Hematopoietic multipotent progenitor cell treated with erythropoietin and hydrocortisone succinate and interleukin-3 and kit ligand, for 8 days (in vitro differentiated cells): ENCODE measurements around the gene NPHS1.
"Not testable (repeated sequence)": the region's sequence is repeated elsewhere in the genome, so short reads cannot be mapped to it uniquely, and the experiment has no call there.

Experiments used
- DNase-seq: peaks from one replicate; pipeline ENCODE4 v3.0.0-alpha.2; 2015

NPHS1 gene

DNA sequence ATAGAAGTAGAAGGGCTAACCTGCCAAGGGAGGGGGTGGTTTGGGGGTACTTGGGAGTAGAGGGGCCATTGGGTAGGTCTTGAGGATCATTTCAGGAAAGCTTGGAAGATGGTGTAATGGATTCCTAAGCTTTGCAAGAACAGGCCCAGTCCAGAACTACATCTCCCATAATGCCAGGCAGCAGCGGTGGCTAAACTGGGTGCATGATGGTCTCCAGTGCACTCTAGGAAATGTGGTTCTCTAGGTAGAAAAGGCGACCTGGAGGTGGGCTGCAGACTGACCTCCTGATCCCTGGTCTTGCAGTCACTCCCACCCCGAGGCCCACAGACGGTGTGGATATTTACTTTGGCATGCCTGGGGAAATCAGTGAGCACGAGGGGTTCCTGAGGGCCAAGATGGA, 19.9 kb upstream of the NPHS1 start:
- DNase-seq = no peak

DNA sequence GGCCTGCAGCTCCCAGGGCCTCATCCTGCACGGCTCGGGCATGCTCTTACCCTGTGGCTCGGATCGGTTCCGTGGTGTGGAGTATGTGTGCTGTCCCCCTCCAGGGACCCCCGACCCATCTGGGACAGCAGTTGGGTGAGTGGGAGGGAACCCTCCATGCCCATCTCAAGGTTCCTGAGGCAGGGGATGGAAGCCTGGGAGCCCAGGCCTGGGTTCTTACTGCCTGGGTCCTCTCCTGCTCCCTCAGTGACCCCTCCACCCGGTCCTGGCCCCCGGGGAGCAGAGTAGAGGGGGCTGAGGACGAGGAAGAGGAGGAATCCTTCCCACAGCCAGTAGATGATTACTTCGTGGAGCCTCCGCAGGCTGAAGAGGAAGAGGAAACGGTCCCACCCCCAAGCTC, 19.3 kb upstream of the NPHS1 start:
- DNase-seq = no peak

DNA sequence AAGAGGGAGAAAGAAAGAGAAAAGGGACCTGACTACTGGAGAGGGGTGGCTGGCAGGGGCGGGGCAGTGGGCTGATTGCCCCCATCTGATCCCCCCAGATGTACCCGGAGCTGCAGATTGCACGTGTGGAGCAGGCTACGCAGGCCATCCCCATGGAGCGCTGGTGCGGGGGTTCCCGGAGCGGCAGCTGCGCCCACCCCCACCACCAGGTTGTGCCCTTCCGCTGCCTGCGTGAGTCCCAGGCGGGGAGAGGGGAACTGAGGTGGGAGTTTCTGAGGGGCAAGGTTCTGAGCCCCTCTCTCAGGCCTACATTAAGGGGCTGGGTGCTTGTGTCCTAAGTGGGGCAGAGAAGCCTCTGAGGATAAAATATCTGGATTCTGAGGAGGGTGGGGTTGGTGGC, 18.5 kb upstream of the NPHS1 start:
- DNase-seq = no peak

DNA sequence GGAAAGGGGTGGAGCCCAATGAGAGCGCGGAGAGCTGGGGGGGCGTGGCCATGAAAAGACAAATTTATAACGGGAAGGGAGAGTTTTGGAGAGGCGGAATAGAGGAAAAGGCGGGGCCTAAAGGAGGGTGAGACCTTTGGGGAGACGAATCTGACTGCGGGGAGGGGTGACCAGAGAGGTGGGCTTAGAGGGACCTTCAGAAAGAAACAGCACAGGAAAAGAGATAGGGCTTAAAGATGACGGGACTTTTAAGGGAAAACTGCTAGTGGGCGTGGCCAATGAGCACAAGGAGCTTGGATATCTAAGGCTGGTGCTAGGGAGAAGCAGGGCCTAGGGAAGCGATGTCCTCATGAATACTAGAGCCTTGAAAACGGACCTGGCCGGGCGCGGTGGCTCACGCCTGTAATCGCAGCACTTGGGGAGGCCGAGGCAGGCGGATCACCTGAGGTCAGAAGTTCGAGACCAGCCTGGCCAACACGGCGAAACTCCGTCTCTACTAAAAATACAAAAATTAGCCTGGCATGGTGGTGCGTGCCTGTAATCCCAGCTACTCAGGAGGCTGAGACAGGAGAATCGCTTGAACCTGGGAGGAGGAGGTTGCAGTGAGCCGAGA, 17.9 kb upstream of the NPHS1 start:
- not testable (repeated sequence) for DNase-seq

DNA sequence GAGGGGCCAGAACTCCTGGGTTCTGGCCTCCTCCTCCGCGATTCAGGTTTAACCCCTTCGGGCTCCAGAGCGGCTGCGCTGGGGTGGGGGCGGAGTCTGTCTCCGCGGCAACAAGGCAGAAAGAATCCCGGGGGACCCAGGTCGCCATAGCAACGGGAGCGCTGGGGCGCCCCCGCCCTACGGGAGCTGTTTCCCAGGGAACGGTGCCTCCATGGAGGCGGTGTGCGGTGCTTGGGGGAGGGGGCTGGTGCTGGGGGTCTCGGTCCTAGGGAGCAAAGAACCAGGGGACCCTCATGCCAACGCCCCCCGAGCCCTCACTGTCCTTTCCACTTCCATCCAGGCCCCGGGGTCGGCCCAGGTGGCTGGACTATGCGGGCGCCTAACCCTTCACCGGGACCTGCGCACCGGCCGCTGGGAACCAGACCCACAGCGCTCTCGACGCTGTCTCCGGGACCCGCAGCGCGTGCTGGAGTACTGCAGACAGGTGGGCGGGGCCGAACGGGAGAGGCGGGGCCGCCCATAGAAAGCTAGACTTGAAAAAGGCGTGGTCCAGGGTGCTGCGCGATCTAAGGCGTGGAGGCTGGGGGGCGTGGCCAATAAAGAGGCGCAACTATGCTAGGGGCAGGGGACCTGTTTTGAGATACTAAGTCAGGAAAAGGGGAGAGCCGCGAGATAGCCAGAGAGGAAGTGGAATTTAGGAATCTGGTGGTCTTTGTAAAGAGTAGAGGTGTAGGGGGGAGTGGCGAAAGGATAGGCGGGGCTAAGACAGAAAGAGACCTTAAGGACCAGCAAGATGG, 17.2 kb upstream of the NPHS1 start:
- peak; percentile 90 for DNase-seq

DNA sequence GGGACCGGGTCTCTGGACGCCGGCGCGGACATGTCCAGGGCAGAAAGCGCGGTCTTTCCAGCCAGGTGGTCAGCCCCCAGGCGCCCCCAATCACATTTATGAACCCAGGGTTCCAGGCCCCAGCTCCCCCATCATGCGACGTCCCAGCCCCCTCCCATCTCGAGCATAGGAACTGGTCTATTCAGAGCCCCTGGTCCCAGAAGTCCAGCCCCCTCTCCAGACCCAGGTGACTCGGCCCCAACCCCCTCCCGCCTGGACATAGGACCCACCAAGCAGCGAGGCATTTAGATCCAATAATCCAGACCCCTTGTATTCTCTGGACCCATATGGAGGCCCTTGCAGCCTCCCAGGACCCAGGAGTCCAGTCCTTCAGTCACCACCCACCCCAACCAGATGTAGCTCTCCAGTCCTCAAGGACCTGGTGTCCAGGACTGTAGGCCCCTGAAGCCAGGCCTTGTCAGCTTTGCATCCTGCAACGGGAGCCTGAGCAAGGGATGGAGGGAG, 16.6 kb upstream of the NPHS1 start:
- no peak for DNase-seq

DNA sequence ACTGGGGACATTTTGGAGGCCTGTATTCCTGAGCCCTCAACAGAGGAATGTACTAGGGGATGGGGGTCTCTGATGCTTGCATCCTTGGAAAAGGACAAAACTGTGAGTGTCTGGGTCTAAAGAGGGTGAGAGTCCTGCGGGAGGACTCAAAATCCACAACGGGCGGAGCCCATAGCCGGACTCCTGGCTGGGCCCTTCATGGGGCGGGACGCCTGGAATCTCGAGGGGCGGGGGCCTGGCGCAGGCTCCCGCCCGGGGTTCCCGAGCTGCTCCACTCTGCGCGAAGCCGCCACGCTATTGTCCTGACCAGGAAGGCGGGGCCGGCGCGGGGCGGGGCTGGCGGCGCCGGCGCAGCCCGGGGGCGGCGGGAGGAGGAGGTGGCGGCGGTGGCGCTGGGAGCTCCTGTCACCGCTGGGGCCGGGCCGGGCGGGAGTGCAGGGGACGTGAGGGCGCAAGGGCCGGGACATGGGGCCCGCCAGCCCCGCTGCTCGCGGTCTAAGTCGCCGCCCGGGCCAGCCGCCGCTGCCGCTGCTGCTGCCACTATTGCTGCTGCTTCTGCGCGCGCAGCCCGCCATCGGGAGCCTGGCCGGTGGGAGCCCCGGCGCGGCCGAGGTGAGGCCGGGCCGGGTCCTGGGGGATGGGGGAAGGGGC, 16.0 kb upstream of the NPHS1 start, which contains the start of gene APLP1:
Gene APLP1 (plus strand): TSS at position 403 of the 651 bp plus-strand sequence. CDS start 63 bp downstream, at position 466.
- peak; percentile 33 for DNase-seq

DNA sequence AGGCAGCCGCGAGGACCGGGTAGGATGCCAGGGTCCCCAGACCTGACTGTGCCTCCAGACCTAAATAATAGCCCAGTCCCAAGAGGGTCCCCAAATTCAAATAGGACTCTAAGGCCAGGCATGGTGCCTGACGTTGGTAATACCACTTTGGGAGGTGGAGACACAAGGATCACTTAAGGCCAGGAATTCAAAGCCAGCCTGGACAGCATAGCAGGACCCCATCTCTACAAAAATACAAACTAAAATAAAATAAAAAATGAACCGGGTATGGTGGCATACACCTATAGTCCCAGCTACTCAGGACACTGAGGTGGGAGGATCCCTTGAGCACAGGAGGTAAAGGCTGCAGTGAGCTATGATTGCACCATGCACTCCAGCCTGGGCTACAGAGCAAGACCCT, 10.7 kb upstream of the NPHS1 start:
- DNase-seq = no peak

DNA sequence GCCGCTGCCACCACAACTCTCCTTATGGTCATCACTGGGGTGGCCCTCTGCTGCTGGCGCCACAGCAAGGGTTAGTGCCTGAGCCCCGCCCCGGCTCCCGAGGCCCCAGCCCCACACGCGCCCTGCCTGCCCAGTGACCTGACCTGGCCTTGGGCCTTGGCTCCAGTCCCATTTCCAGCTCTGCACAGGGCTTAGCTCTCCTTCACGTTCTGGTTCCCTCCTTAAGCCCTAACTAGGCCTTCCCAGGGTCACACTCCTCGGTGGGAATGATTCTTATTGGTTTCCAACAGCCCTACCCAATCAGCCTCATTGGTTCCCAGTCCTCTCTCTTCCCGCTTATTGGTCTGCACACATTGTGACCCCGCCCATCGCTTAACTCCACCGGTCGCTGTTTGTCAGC, 10.2 kb upstream of the NPHS1 start:
- no peak for DNase-seq

DNA sequence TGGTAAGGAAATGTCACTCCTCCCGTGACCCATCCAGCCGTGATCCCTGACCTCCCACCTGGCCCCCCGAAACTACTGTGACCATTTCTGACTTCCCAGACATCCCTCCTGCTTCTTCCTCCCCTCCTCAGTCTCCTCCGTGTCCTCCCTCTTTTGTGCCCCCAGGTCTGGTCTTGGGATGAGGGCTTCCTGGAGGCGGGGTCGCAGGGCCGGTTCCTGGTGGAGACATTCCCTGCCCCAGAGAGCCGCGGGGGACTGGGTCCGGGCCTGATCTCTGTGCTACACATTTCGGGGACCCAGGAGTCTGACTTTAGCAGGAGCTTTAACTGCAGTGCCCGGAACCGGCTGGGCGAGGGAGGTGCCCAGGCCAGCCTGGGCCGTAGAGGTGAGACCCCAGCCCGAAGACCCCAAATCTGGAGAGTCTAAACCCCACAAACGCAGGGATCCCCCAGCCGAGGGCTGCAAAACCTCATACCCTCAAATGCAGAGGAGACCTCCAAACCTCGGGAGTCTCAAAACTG, 9.4 kb upstream of the NPHS1 start:
- no peak for DNase-seq

DNA sequence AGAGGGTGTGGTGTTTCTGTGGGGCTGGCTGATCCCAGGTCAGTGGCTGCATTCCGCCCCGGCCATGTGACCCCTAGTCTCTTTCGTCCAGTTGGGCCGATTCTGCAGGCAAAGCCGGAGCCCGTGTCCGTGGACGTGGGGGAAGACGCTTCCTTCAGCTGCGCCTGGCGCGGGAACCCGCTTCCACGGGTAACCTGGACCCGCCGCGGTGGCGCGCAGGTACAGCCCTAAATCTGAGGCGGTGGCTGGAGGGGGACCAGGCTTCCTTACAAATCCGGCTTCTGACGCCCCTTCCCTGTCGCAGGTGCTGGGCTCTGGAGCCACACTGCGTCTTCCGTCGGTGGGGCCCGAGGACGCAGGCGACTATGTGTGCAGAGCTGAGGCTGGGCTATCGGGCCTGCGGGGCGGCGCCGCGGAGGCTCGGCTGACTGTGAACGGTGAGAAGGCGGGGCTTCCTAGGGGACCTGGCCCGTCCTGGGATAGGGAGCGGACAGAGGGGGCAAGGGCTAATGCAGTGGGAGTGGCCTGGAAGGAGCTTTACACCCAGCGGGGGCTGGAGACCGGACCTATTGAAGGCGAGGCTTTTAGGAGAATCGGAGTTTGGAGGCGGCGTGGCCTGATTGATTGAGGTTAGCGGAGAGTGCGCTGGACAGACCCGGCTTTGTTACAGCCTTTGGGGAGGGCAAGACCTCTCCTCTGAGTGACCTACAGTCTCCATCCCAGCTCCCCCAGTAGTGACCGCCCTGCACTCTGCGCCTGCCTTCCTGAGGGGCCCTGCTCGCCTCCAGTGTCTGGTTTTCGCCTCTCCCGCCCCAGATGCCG, 8.7 kb upstream of the NPHS1 start:
- DNase-seq = no peak

DNA sequence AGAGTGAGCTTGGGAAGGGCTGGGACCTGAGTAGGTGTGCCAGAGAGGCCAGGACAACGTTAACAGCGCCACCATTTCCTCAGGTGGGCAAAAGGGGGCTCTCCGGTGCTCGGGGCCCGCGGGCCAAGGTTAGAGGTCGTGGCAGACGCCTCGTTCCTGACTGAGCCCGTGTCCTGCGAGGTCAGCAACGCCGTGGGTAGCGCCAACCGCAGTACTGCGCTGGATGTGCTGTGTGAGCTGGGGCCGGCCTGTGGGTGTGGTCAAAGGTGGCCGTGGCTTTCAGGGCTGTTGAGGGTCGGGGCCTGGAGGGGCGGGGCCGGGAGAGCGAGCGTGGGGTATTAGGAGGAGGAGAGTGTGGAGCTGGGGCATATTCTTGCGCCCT, 8.1 kb upstream of the NPHS1 start:
- DNase-seq = no peak

DNA sequence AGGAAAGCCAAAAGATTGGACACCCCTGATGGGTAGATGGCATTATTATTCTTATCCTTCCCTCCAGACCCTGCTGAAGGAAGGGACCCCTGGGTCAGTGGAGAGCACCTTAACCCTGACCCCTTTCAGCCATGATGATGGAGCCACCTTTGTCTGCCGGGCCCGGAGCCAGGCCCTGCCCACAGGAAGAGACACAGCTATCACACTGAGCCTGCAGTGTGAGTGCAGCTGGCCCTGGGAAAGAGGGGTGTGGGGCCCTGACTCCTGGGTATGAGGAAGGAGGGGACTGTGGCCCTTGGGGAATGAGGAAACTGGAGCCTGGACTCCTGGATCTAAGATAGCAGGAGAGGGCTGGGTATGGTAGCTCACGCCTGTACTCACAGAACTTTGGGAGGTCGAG, 7.1 kb upstream of the NPHS1 start:
- DNase-seq = no peak

DNA sequence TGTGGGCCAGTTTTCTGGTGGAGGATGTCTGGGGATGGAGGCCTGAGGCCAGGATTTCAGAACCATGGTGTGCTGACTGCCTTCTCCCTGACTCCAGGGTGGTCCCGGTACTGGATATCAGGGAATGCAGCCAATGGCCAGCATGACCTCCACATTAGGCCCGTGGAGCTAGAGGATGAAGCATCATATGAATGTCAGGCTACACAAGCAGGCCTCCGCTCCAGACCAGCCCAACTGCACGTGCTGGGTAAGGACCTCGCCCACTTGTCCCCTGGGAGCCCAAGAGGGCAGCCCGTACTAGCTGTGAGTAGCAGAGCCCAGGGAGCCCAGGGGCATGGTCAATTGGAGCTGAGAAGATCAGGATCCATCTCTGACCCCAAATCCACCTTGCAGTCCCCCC, 6.0 kb upstream of the NPHS1 start:
- DNase-seq = no peak

DNA sequence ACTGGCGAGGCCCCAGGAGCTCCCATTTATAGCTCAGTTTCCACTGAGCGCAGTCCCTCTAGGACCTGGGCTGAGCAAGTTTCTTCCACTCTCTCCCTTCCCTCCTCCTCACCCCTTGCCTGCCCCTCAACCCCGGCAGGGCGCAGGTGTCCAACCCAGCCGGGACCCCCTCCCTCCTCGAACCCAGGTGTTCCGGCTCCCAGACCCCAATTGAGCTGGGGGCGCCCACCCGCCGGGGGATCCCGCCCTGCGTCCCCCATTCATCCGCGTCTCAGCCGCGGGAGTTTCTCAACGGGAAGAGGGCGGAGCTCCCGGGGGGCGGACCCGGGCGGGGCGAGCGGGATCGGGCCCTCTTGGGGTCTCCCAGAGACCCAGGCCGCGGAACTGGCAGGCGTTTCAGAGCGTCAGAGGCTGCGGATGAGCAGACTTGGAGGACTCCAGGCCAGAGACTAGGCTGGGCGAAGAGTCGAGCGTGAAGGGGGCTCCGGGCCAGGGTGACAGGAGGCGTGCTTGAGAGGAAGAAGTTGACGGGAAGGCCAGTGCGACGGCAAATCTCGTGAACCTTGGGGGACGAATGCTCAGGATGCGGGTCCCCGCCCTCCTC, 4.3 kb upstream of the NPHS1 start, which contains the start of gene KIRREL2:
Gene KIRREL2 (plus strand): TSS at position 366 of the 604 bp plus-strand sequence. CDS start 209 bp downstream, at position 575.
- DNase-seq = no peak

DNA sequence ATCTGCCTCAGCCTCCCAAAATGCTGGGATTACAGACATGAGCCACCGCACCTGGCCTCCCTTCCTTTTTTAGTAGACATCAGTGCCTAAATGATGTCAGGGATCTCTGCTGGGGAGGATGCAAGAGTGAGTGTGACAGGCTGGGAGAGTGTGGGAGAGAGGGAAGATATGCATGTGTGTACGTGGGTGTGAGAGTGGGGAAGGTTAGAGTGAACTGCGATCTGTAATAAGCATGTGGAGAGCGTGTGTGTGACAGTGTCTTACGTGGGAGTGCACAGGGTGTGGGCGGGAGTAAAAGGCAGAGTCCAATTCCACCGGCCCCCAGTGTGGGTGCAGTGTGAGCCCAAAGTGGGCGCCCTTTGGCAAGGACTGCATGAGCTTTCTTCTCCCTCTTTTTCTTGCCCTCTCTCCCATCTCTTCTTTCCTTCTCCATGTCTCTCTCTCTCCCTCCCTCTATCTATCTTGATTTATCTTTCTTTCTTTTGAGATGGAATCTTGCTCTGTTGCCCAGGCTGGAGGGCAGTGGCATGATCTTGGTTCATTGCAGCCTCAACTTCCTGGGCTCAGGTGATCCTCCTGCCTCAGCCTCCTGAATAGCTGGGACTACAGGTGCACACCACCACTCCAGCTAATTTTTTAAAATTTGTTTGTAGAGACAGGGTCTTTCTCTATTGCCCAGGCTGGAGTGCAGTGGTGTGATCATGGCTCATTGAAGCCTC, 893 bp upstream of the NPHS1 start:
- no peak for DNase-seq

DNA sequence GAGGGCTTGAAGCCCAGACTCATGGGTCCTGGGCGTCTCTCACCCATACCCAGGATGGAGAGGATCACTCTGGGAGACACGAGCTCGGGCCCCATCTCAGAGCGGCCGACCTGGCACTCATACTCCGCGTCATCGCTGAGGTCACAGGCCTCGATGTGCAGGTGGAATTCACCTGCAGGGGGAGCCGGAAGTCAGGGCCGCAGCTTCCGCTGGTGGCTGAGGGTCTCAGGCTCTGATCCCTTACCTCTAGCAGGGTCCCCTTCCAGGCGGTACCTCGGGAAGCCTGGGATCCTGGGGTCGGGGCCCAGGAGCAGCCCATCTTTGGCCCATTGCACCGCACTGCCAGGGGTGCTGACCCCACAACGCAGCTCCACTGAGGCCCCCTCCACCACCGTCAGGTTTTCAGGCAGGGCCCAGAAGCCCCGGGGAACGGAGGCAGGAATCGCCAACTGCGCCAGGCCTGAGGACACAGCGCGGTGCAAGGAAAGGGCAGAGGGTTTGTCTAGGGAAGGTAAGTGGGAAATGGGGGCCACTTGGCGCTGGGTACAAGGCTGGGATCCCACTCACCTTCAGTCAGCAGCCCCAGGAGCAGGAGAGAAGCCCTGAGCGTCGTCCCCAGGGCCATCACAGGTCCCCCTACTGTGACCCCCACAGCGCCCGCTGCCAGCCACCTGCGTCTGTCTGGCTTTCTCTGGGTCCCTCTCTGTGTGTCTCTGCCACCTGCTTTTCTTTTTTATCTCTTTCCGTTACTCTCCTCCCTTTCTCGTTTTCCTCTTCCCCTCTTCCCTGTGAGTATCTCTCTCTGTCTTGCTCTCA, 883 bp downstream of the NPHS1 start:
- no peak for DNase-seq

DNA sequence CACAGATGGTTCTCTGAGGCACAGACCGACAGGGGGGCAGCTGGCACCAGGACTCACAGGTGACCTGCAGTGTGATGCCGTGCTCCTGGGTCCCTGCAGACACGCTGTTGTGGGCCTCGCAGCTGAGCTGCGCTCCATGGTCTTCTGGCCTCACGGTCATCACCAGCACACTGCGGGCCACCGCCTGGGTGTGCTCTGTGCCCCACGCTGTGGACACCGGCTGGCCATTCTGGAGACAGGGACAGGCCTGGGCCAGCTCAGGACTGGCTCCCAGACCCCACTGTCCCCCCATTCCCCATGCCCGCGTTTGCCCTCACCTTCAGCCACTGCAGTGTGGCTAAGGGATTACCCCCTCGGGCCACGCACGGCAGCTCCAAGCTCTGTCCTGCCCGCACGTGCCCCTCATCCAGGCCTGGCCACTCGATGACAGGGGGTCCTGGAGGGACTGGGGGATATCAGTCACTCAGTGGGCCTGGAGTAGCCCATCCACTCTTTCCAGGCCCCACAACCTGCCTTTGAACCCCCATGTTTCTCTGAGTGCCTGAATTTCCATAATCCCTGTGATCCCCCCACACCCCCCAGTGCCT, 3.3 kb downstream of the NPHS1 start:
- DNase-seq = no peak

DNA sequence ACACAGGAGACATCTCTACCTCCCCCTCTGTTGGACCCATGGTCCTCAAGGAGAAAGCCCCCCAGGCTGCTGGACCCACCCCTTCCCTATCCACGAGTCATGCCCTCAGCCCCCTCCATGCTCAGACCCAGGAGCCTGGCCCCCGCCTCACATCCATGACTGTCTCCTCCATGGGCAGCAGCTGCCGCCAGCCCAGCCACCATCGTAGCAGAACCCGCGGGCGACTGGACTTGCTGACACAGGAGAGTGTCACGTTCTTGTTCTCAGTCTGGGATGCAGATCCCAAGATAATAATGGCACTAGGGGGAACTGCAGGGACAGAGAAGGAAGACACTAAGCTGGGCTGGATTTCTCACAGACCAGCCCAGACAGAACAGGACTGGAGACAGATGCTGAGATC, 3.8 kb downstream of the NPHS1 start:
- DNase-seq = no peak

DNA sequence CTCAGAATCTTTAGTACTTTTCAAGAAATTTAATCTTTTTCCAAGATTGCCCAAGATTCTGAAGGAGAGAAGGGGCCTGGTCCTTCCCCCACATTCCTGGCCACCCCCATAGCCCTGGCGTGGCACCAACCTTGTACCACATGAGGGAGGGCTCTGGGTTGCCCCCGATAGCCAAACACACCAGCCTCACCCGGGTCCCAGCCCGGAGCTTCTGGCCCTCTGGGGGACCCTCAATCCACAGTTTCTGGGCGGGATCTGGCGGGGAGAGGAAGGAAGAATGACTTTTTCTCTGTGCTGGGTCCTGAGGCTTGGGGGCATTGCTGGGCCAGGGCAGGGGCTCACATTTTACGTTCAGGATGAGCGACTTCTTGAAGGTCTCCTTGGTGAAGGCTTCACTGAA, 4.4 kb downstream of the NPHS1 start:
- no peak for DNase-seq
